ENCODE measurements around the gene GYS1.

DNA sequence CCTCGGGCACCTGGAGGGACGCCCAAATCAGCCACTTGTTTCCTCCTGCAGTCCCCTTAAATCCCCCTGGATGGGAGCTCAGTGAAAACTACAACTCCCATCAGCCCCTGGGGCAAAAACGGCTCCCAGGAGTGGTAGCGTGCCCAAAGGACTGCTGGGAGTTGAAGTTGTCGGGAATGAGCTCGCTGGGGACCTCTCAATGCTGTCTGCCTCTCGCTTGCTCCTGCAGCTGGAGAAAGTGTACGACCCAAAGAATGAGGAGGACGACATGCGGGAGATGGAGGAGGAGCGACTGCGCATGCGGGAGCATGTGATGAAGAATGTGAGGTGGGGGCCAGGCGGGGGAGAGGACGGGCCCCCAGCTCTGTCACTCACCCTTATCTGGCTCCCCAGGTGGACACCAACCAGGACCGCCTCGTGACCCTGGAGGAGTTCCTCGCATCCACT lies 74.3 kb downstream of the GYS1 start:
- TF ChIP-seq, protein P1, sequence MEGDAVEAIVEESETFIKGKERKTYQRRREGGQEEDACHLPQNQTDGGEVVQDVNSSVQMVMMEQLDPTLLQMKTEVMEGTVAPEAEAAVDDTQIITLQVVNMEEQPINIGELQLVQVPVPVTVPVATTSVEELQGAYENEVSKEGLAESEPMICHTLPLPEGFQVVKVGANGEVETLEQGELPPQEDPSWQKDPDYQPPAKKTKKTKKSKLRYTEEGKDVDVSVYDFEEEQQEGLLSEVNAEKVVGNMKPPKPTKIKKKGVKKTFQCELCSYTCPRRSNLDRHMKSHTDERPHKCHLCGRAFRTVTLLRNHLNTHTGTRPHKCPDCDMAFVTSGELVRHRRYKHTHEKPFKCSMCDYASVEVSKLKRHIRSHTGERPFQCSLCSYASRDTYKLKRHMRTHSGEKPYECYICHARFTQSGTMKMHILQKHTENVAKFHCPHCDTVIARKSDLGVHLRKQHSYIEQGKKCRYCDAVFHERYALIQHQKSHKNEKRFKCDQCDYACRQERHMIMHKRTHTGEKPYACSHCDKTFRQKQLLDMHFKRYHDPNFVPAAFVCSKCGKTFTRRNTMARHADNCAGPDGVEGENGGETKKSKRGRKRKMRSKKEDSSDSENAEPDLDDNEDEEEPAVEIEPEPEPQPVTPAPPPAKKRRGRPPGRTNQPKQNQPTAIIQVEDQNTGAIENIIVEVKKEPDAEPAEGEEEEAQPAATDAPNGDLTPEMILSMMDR (IDR thresholded peaks at IDR 0.05), result no peak
- no peak for TF ChIP-seq POLR2AphosphoS5 (IDR thresholded peaks at IDR 0.05)

Measured in stomach (tissue), 4 donors.